Fibroblast of pulmonary artery (primary cell): ENCODE measurements around the gene RABAC1.

ENCODE experiments used
- DNase-seq: peaks from one replicate; pipeline ENCODE4 v3.0.0-alpha.2; 2010; ENCODE audit warnings: low read depth
- H3K4me3 ChIP-seq: replicated peaks from 2 replicates; pipeline ENCODE4 v1.5.1; 2011; ENCODE audit warnings: low read depth, mild to moderate bottlenecking, control low read depth, low read length, moderate library complexity
- CTCF ChIP-seq: IDR thresholded peaks from 2 replicates; pipeline ENCODE4 v1.5.1; 2011; ENCODE audit warnings: mild to moderate bottlenecking, control low read depth, low read length, inconsistent platforms; ENCODE audit errors: missing control alignments

RABAC1 gene

GRCh38 chr19:41930926-41931592 is 28.1 kb downstream of the RABAC1 start:
- peak; percentile 49 for TF ChIP-seq CTCF
- H3K4me3 ChIP-seq: no peak overlapping the region
- DNase-seq: no peak

- no peak for DNase-seq
- no peak overlapping the region for H3K4me3 ChIP-seq
- no peak for TF ChIP-seq CTCF
These were observed 28.8 kb downstream of the RABAC1 start for GRCh38 chr19:41930322-41930722.

- no peak for TF ChIP-seq CTCF
- DNase-seq: no peak
- H3K4me3 ChIP-seq: no peak overlapping the region
These were observed 29.5 kb downstream of the RABAC1 start for GRCh38 chr19:41929536-41930071.

- no peak for DNase-seq
- peak overlapping the region; percentile 28 for H3K4me3 ChIP-seq
- no peak for TF ChIP-seq CTCF
These were observed 30.2 kb downstream of the RABAC1 start for GRCh38 chr19:41928754-41929535.

- peak within 1 kb of the TSS; percentile 45 for H3K4me3 ChIP-seq
- no peak for DNase-seq
- no peak for TF ChIP-seq CTCF
These were observed 30.9 kb downstream of the RABAC1 start, which contains the start of gene ERFL for GRCh38 chr19:41928221-41928683. Gene ERFL (minus strand): TSS chr19:41928449. CDS start chr19:41912919, 15,530 bp downstream.

- peak overlapping the region; percentile 45 for H3K4me3 ChIP-seq
- TF ChIP-seq CTCF: no peak
- no peak for DNase-seq
These were observed 31.5 kb downstream of the RABAC1 start for GRCh38 chr19:41927497-41928192.
